Measurements from ENCODE around the gene PKN3.
"Not testable (repeated sequence)": the region's sequence is repeated elsewhere in the genome, so short reads cannot be mapped to it uniquely, and the experiment has no call there.

Gene PKN3

GRCh38 chr9:128696923-128697707, 5.2 kb upstream of the PKN3 start:
- no peak overlapping the region for H3K27ac ChIP-seq
- TF ChIP-seq CTCF (conservative IDR thresholded peaks at IDR 0.05) = no peak

GRCh38 chr9:128699096-128699795, 3.1 kb upstream of the PKN3 start:
- not testable (repeated sequence) for H3K27ac ChIP-seq

- TF ChIP-seq CTCF (conservative IDR thresholded peaks at IDR 0.05) = no peak
Measured at GRCh38 chr9:128701227-128701854, 962 bp upstream of the PKN3 start.

GRCh38 chr9:128702949-128703615, 779 bp downstream of the PKN3 start:
- peak overlapping the region; percentile 59; the same call in 1 of the 2 replicates for H3K27ac ChIP-seq
- TF ChIP-seq CTCF (conservative IDR thresholded peaks at IDR 0.05) = no peak

More at GRCh38 chr9:128701227-128701854, 962 bp upstream of the PKN3 start:
- no peak overlapping the region for H3K27ac ChIP-seq

- H3K27ac ChIP-seq = no peak overlapping the region
- no peak for TF ChIP-seq CTCF (conservative IDR thresholded peaks at IDR 0.05)
Measured at GRCh38 chr9:128703616-128704355, 1.5 kb downstream of the PKN3 start.

GRCh38 chr9:128704356-128704670, 2.0 kb downstream of the PKN3 start:
- no peak overlapping the region for H3K27ac ChIP-seq
- no peak for TF ChIP-seq CTCF (conservative IDR thresholded peaks at IDR 0.05)

GRCh38 chr9:128705051-128705965, 3.0 kb downstream of the PKN3 start:
- H3K27ac ChIP-seq = no peak overlapping the region
- no peak for TF ChIP-seq CTCF (conservative IDR thresholded peaks at IDR 0.05)
